Omental fat pad (tissue), 4 donors: ENCODE data around the gene FOXJ3. TPM values are rescaled to one million over a fixed set of nuclear protein-coding genes. Genes with fewer than 3 reads are reported as not detected.
A peak's percentile ranks its signal among the peaks of the same experiment; 100 is the strongest.

Experiments
- ATAC-seq: fragments of 150-250 bp; one replicate; pipeline ENCODE4 v1.9.1; 2016; ENCODE audit warnings: mild to moderate bottlenecking, moderate library complexity; ENCODE audit not compliant: low FRiP score
- DNase-seq: peaks from one replicate; pipeline ENCODE4 v3.0.0-alpha.2; 2019; ENCODE audit warnings: low spot score
- total RNA-seq, 4 donors: library from RNA; depleted of rRNA; stranded (reverse); fragments of >200 nt; gene quantifications; one replicate each; pipeline ENCODE4 v1.1.0, GENCODE V29; 2016
- TF ChIP-seq, protein P1 (sequence below), 3 donors: fragments of 450-650 bp; IDR thresholded peaks; one replicate each; pipeline ENCODE4 v1.5.1; 2016 to 2017; ENCODE audit warnings: antibody characterized with exemption in 3 of 3, mild to moderate bottlenecking in 3 of 3, moderate library complexity in 2 of 3

FOXJ3 gene
- 10 to 100 TPM; 49.7 to 83.5 (median 56.1) TPM for total RNA-seq

DNA sequence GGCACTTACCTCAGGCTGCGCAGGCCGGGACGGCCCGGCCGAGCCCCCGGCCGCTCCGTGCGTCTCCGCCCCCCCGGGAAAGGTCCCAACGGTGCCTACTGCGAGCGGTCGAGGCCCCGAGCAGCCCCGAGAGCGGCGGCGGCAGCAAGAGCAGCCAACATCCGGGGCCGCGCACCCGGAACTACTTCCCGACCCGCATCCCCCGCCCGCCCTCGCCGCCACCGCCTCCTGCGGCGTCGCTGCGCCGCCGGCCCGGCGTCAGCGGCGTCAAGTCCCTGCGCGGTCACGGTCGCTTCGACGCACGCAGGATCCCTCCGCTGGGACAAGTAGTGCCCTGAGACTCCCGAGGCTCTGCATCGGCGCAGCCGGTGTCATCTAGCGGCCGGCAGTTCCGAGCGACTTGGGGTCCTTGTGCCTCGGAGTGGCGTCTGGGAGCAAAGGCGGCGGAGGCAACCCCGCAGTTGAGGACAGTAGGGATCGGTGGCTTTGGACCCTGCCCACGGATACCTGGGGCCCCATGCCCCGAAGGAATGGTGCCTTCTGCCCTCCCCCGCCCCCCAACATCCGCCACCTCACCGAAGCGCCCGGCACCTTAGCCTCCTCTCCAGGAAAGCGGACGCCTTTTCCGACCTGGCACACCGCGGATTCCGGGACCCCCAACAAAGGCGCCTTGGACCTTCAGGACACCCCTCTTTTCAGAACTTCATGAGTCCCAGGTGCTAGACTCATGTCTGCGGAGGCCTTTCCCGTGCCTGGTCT, at the start of gene FOXJ3:
TSS of gene FOXJ3 (minus strand) at position 186 of the 759 bp plus-strand sequence. CDS start 24,142 bp downstream, outside the sequence.
- TF ChIP-seq, protein P1, sequence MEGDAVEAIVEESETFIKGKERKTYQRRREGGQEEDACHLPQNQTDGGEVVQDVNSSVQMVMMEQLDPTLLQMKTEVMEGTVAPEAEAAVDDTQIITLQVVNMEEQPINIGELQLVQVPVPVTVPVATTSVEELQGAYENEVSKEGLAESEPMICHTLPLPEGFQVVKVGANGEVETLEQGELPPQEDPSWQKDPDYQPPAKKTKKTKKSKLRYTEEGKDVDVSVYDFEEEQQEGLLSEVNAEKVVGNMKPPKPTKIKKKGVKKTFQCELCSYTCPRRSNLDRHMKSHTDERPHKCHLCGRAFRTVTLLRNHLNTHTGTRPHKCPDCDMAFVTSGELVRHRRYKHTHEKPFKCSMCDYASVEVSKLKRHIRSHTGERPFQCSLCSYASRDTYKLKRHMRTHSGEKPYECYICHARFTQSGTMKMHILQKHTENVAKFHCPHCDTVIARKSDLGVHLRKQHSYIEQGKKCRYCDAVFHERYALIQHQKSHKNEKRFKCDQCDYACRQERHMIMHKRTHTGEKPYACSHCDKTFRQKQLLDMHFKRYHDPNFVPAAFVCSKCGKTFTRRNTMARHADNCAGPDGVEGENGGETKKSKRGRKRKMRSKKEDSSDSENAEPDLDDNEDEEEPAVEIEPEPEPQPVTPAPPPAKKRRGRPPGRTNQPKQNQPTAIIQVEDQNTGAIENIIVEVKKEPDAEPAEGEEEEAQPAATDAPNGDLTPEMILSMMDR (IDR thresholded peaks at IDR 0.05), result no peak
- ATAC-seq (peak; percentile 72), DNase-seq (peak; percentile 63)

DNA sequence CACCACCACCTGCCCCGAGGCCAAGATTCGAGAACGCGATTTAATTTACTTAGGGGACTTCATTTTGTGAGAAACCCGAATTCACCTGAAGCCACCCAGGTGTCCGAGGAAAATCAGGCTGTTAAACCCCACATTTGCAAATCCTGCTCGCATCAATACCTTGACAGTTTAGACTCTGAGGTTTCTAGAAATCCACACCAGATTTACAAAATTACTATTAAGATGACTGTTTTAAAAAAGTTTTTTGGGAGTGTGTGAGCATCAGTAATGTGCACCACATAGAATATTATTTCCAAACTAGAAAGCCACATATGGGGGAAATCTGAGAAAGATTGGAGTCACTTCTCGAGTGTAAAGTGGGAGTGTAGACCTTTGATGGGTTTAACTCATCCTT, 46.2 kb upstream of the FOXJ3 start:
- ATAC-seq, result no peak
- TF ChIP-seq, protein P1 (IDR thresholded peaks at IDR 0.05), result no peak

DNA sequence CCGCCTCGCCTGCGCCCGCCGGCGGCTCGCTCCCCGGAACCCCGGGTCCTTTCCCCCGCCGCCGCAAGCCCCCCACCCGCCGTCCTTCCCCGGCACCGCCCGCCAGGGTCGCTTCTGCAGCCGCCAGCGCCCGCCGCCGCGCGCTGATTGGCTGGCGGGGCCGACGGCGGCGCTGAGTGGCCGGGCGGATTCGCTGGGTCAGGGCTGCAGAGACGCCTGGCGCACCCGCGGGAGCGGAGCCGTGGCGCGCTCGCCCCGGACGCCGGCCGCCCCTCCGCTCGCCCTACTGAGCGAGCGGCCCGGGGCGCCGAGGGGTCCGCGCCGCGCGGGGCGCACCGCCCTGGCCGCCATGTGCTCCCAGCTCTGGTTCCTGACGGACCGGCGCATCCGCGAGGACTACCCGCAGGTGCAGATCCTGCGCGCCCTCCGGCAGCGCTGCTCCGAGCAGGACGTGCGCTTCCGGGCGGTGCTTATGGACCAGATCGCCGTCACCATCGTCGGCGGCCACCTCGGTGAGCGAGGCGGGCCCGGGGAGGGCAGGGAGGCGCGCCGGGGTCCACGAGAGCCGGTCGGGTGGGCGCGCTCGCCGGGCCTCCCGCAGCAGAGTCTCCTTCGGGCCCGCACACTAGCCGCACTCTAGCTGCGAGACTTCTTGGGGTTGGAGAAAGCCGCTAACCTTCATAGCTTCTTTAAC, 45.7 kb upstream of the FOXJ3 start, which contains the start of gene RIMKLA:
TSS of gene RIMKLA (plus strand) at position 207 of the 694 bp plus-strand sequence. CDS start at position 350, 143 bp downstream.
- ATAC-seq (peak; percentile 94), DNase-seq (no peak)
- TF ChIP-seq, protein P1 (IDR thresholded peaks at IDR 0.05), result no peak

More for the DNA sequence above, 46.2 kb upstream of the FOXJ3 start:
- DNase-seq, result no peak

DNA sequence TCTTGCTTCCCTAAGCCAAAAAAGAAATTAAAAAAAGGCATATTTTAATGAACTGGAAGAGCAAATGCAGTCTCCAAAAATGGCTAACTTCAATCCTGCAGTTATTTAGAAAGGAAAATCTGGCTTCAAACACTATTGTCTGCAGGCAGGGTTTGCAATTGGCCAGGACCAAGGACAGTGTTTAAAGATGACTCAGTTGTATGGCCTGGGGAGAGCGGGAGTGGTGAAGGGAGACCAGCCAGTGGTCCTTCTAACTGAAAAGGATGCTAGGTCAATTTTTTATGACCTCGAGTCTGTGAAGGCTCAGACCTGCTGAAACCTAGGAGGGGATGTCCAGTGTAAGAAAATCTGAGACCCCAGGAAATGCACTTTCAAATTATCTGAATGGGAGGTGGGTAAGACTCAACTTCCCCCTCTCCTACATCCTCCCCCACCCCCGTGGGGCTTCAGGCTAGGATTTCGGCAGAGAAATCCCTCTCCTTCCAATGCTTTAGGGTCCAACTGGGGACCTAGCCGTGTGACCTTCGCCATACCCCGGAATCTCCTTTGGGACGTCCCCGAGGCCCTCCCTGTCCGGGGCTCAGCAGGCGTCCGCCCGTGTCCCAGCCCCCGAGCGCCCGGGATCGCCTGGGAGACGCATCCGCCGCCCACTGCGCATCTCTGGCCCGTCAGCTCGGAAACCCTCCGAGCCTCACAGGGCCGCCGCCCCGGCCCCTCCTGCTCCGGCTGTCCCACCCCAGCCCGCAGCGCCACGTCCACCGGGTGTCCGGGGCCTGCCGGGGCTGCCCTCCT, 45.0 kb upstream of the FOXJ3 start:
- peak; percentile 52 for ATAC-seq
- no peak for DNase-seq
- TF ChIP-seq, protein P1 (IDR thresholded peaks at IDR 0.05), result no peak

DNA sequence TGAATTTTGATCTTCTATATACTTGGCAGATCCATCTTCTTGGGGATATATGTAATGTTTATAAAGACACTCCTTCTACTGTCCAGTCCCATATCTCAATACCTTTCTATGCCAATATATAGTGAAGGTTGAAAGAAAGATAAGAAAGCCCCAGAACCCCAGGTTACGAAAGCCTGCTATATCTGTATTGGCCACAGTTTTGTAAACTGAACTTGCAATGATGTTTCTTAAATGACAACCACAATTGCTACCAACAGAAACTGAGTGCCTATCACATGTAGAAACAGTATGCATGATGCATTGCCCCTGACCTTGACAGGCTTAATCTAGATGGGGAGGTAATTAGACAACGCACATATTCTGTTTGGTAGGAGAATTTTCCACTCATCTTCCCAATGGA, 37.8 kb upstream of the FOXJ3 start:
- TF ChIP-seq, protein P1 (IDR thresholded peaks at IDR 0.05), result no peak
- no peak for DNase-seq
- no peak for ATAC-seq

DNA sequence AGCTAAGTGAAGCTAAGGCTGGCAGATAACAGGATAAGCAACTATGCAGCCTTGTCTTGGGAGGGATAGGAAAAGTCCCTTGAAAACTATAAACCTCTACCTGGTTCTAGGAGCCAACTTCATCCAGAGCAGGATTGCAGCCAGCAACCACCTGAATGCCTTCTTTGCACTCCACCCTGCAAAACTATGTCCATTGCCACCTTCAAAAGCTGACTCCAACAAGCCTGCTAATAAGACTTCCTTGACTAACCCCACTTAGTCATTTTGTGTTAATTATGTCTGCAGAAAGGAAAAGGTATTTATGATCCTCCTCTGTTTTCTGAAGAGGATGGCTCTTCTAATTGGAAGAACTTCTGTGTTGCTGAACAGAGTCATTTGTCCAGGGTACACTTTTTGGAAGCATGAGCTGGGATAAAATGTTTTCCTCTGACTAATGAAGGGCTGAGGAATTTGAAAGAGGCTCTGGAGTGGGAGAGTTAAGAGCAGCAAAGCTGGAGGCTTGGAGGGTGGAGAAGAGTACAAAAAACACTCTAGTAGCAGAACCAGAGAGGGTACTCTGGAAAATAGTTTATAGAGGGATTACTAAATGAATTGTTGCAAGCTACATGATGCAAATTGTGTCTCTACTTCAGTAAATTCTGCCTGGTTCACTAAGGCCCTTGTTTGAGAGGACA, 36.0 kb upstream of the FOXJ3 start:
- TF ChIP-seq, protein P1 (IDR thresholded peaks at IDR 0.05), result no peak
- DNase-seq, result no peak
- ATAC-seq, result no peak
